Epithelial cell of proximal tubule (primary cell): Measurements from ENCODE around the gene CFAP299. TPM values are rescaled to one million over a fixed set of nuclear protein-coding genes. Genes with fewer than 3 reads are reported as not detected.
A peak's percentile ranks its signal among the peaks of the same experiment; 100 is the strongest.

ENCODE experiments used
- DNase-seq: peaks from one replicate; pipeline ENCODE4 v3.0.0-alpha.2; 2011; ENCODE audit warnings: low read depth
- H3K4me3 ChIP-seq: 2 replicates; pipeline ENCODE4 v1.5.1; 2011; ENCODE audit warnings: low read depth, mild to moderate bottlenecking, low read length
- total RNA-seq: library from RNA; depleted of rRNA; stranded (reverse); fragments of >200 nt; gene quantifications from 2 replicates; pipeline ENCODE4 v1.2.3, GENCODE V29; 2015
- TF ChIP-seq, protein P1 (sequence below): conservative IDR thresholded peaks from 2 replicates; pipeline ENCODE4 v1.5.1; 2012; ENCODE audit warnings: low read depth, mild to moderate bottlenecking, low read length

CFAP299 gene
- total RNA-seq, 1 donor from 2014 or later: not detected

DNA sequence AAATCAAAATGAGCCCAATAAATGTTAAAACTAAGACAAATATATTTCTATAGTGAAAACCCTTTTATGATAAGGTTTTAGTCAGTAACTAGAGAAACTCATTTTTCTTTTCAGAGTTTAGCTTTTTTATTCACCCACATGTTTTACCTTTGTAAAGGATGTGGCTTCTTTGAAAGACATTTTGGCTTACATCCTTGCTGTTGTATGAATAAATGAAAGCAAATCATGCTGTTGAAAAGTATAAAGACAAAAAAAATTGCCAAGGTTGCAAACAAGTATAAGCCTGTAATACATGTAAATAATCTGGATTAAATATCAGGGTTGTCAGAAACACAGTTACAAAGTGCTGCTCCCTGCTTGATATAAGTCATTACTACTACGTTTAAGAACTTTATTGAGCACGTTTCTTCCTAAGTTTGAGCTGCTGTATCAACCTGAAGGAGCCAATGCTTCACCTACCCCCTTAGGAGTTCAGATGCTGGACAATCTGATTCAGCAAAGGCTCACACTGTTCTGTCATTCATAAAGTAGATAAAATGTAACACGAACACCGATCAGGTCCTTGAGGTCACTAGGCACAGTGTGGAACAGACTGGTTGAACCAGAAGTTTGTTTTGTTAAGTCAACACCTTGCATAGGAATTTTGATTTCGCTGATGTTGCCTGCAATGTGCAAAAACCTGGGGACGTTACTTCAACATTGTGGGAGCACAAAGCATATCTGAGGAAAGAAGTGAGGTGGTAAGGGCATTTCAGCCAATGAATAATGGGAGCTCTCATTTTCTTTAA, 373.7 kb downstream of the CFAP299 start:
- TF ChIP-seq, protein P1, sequence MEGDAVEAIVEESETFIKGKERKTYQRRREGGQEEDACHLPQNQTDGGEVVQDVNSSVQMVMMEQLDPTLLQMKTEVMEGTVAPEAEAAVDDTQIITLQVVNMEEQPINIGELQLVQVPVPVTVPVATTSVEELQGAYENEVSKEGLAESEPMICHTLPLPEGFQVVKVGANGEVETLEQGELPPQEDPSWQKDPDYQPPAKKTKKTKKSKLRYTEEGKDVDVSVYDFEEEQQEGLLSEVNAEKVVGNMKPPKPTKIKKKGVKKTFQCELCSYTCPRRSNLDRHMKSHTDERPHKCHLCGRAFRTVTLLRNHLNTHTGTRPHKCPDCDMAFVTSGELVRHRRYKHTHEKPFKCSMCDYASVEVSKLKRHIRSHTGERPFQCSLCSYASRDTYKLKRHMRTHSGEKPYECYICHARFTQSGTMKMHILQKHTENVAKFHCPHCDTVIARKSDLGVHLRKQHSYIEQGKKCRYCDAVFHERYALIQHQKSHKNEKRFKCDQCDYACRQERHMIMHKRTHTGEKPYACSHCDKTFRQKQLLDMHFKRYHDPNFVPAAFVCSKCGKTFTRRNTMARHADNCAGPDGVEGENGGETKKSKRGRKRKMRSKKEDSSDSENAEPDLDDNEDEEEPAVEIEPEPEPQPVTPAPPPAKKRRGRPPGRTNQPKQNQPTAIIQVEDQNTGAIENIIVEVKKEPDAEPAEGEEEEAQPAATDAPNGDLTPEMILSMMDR: no peak
- DNase-seq: no peak

DNA sequence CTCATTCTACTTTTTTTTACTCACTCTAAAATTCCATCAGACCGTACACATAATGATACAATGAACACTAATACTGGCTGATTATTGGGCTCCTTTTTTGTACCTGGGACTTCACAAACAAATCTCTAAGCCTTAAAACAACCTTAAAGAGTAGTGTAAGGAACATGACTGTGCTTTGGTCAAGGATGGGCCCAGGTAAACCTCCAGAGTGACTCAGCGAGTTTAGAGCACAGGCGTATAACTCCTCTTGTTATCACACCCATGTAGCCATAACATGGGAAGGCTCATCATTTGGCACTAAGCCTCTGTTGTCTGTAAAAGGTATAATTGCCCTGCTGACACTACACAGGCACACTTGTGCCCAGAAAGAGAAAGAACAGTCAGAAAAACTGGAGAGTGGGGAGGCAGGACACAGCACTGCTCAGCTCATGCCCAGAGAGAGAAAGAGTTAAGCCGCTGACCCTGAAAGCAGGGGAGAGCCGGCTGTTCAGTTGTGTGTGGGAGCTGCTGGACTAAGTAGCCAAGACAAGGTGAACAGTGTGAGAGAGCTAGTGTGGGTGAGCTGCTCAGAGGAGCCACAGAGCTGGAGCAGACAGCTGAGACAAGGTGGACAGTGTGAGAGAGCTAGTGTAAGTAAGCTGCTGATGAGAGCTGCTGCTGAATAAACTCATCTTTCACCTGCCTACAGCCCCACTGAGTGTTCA, 375.4 kb downstream of the CFAP299 start:
- H3K4me3 ChIP-seq: no peak overlapping the region
- DNase-seq: no peak
- TF ChIP-seq, protein P1: no peak

More for the DNA sequence above, 373.7 kb downstream of the CFAP299 start:
- H3K4me3 ChIP-seq: no peak overlapping the region

DNA sequence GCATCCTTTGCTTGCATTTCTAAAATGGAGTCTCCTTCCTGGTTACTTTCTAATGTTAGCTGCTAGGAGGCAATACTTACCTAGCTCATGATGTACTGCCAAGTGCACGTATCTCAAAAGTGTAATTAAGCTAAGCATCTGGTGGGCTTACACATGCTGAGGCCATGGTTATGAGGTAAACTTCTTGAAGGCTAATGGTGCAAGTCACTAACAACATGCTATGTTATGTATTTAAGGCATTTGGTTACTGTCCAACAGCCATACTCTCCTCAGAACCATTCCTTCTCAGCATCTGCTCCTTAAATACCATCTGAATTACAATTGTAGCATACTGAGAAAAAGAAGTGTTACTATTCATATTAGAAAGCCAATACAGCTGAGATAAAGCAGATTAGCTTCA, 376.4 kb downstream of the CFAP299 start:
- no peak overlapping the region for H3K4me3 ChIP-seq
- no peak for DNase-seq
- TF ChIP-seq, protein P1: no peak

DNA sequence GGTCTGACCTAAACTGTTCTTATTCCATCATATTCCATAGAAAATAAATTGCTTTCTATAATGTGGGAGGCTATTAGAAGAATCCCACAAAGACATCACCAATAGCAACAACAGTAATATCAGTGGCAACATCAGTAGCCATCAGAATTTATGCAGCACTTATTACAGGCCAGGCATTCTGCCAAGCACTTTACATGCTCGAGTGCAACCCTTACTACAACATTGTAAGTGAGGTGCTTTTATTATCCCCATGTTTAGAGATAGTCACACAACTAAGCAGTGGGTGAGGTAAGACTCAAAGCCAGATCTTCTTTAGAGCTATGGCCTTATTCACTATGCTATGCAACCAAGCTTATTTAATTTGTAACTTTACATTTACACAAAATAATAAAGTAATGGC, 377.9 kb downstream of the CFAP299 start:
- no peak overlapping the region for H3K4me3 ChIP-seq
- peak; percentile 4 for DNase-seq
- TF ChIP-seq, protein P1: no peak

DNA sequence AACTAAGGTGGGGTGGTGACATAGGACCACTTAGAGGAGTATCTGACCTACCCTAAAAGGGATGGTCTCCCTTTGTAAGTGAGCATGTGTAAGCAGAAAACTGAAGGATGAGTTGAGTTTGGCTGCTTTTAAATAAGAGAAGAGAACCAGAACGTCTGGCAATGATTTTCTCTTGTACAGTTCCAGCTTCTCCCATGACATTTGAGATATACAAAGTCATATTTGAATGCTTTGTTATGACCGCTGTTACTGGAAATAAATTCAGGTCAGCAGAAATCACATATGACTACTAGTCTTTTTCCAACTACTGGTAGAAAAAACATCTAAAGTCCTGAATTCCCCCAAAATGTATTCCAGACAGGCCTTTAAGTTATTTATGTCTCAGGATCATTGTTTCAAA, 381.7 kb downstream of the CFAP299 start:
- no peak for DNase-seq
- TF ChIP-seq, protein P1: no peak
- no peak overlapping the region for H3K4me3 ChIP-seq

DNA sequence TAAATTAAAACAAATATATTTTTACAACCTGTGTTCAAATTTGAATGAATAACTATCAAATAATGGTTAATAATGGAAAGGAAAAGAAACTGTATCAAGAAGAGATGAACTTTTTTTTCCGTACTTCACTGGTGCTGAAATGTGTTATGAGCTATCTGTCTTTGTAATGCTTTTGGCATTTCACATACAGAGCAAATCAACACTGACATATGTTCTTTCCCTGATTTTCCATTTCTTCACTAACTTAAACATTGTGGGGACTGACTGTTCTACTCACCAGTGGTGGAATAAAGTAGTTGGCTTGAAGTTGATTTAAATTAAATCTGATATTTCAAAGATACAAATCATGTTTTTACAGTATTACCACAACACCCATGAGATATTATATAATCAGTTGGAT, 390.9 kb downstream of the CFAP299 start:
- DNase-seq: no peak
- no peak overlapping the region for H3K4me3 ChIP-seq
- TF ChIP-seq, protein P1: no peak
